Keratinocyte (primary cell): Measurements from ENCODE around the gene DCAF4. TPM values are rescaled to one million over a fixed set of nuclear protein-coding genes. Genes with fewer than 3 reads are reported as not detected.
A peak's percentile ranks its signal among the peaks of the same experiment; 100 is the strongest.

Source experiments
- DNase-seq: peaks from one replicate; pipeline ENCODE4 v3.0.0-alpha.2; 2011; ENCODE audit warnings: low read depth, missing footprints, low spot score
- FAIRE-seq: peaks from 2 replicates; lab custom pipeline; 2011; peaks lifted over from hg19 to GRCh38; lab: Jason Lieb, UNC
- H2AFZ ChIP-seq: 2 replicates; pipeline ENCODE4 v1.6.0; 2012; ENCODE audit warnings: low read length, control low read depth, inconsistent platforms; ENCODE audit not compliant: control insufficient read depth
- H3K27ac ChIP-seq: 2 replicates; pipeline ENCODE4 v1.5.1; 2011; ENCODE audit warnings: low read length; ENCODE audit not compliant: control insufficient read depth, insufficient read depth
- H3K27me3 ChIP-seq: 3 replicates; pipeline ENCODE4 v1.6.0; 2011; ENCODE audit warnings: low read length; ENCODE audit not compliant: control insufficient read depth, insufficient read depth; ENCODE audit errors: extremely low read depth
- H3K36me3 ChIP-seq, 2 experiments: 2 replicates in 1 of 2; 3 replicates in 1 of 2; pipeline ENCODE4 v1.5.1; 2011; ENCODE audit warnings: low read length in 2 of 2, mild to moderate bottlenecking in 1 of 2; ENCODE audit not compliant: control insufficient read depth in 2 of 2, insufficient read depth in 2 of 2; ENCODE audit errors: extremely low read depth in 1 of 2
- H3K4me1 ChIP-seq: 3 replicates; pipeline ENCODE4 v1.5.1; 2011; ENCODE audit warnings: low read length; ENCODE audit not compliant: control insufficient read depth, insufficient read depth; ENCODE audit errors: extremely low read depth
- H3K4me2 ChIP-seq: 3 replicates; pipeline ENCODE4 v1.6.0; 2011; ENCODE audit warnings: low read depth, low read length; ENCODE audit not compliant: control insufficient read depth, insufficient read depth; ENCODE audit errors: extremely low read depth
- H3K4me3 ChIP-seq, 3 experiments: fragments of 200-600 bp in 1 of 3; sonication (generic) in 1 of 3; 2 replicates in 2 of 3; 3 replicates in 1 of 3; pipeline ENCODE4 v1.5.1; 2011 to 2016; ENCODE audit warnings: low read length in 3 of 3, mild to moderate bottlenecking in 3 of 3, control low read depth in 2 of 3, inconsistent platforms in 1 of 3, low read depth in 1 of 3, mixed read lengths in 1 of 3, mixed run types in 1 of 3, moderate library complexity in 1 of 3; ENCODE audit not compliant: control insufficient read depth in 2 of 3, insufficient read depth in 2 of 3; ENCODE audit errors: extremely low read depth in 1 of 3
- H3K79me2 ChIP-seq: 2 replicates; pipeline ENCODE4 v1.6.0; 2012; ENCODE audit warnings: low read length; ENCODE audit not compliant: control insufficient read depth, insufficient read depth
- H3K9ac ChIP-seq: 3 replicates; pipeline ENCODE4 v1.6.0; 2011; ENCODE audit warnings: low read length; ENCODE audit not compliant: control insufficient read depth, insufficient read depth; ENCODE audit errors: extremely low read depth
- H3K9me1 ChIP-seq: 3 replicates; pipeline ENCODE4 v1.6.0; 2011; ENCODE audit warnings: low read length; ENCODE audit not compliant: control insufficient read depth, insufficient read depth; ENCODE audit errors: extremely low read depth
- H3K9me3 ChIP-seq: 2 replicates; pipeline ENCODE4 v1.5.1; 2012; ENCODE audit warnings: low read depth, low read length; ENCODE audit not compliant: control insufficient read depth
- H4K20me1 ChIP-seq: 3 replicates; pipeline ENCODE4 v1.6.0; 2011; ENCODE audit warnings: low read length; ENCODE audit not compliant: control insufficient read depth, insufficient read depth; ENCODE audit errors: extremely low read depth
- CTCF ChIP-seq, 3 experiments: IDR thresholded peaks in 1 of 3; conservative IDR thresholded peaks in 1 of 3; optimal IDR thresholded peaks in 1 of 3; 2 replicates in 2 of 3; 3 replicates in 1 of 3; pipeline versions ENCODE3 to v1.5.1; 2011; ENCODE audit warnings: low read length in 3 of 3, mild to moderate bottlenecking in 3 of 3, moderate library complexity in 2 of 3, control low read depth in 1 of 3, inconsistent platforms in 1 of 3; ENCODE audit not compliant: insufficient read depth in 2 of 3; ENCODE audit errors: extremely low read depth in 1 of 3
- EZH2 ChIP-seq: IDR thresholded peaks from one replicate; pipeline ENCODE4 v1.6.1; 2012; ENCODE audit warnings: inconsistent platforms, mild to moderate bottlenecking, low read length, moderate library complexity
- dilution Hi-C: fragments of 300-500 bp; cut with MboI; formaldehyde crosslinking; loops from one replicate; pipeline ENCODE4 v1.7.0; 2020; ENCODE audit warnings: low sequenced_read_pairs; ENCODE audit not compliant: extremely low pct_ligation_motif_present
- polyA plus RNA-seq, 5 experiments: library from polyadenylated mRNA; depleted of rRNA in 3 of 5; stranded (reverse) in 3 of 5; stranded (forward) in 1 of 5; unstranded in 1 of 5; fragments of >200 nt; gene quantifications; 1 replicate in 1 of 5; 2 replicates in 3 of 5; 3 replicates in 1 of 5; pipeline versions ENCODE4 v1.2.1 to v1.2.3, GENCODE V29; 2011 to 2012; ENCODE audit warnings: missing spikeins in 2 of 5, low read depth in 1 of 5, low replicate concordance in 1 of 5

DCAF4 gene
- polyA plus RNA-seq, 1 donor (not counting 4 experiments of a cell fraction or from before 2014, with no cell fraction given): 26.1 TPM

- DNase-seq (no peak), FAIRE-seq (no peak)
- peaks cover 22% of the 10 kb centered on the region for H3K4me1 ChIP-seq
- H3K9me1 ChIP-seq: no peaks in the 10 kb centered on the region
- H3K4me2 ChIP-seq: peak overlapping the region; percentile 100
- no peak for TF ChIP-seq EZH2
- peaks cover 24% of the 10 kb centered on the region for H3K27me3 ChIP-seq
- peak overlapping the region; percentile 80 for H2AFZ ChIP-seq
- H4K20me1 ChIP-seq: no peaks in the 10 kb centered on the region
- H3K27ac ChIP-seq: no peak overlapping the region
- no peaks in the 10 kb centered on the region for H3K9me3 ChIP-seq
- H3K79me2 ChIP-seq: no peaks in the 10 kb centered on the region
- dilution Hi-C loops: no loop called here
- H3K4me3 ChIP-seq: peak overlapping the region; percentile 56 to 99 (median 77)
- peak overlapping the region; percentile 52 for H3K9ac ChIP-seq
- no peaks in the 10 kb centered on the region for H3K36me3 ChIP-seq
These were observed 33.2 kb upstream of the DCAF4 start for GRCh38 chr14:72892879-72893635.

GRCh38 chr14:72893636-72894322, 32.5 kb upstream of the DCAF4 start, which contains the start of gene DPF3:
Gene DPF3 (minus strand): TSS chr14:72894101. CDS start chr14:72894088, 13 bp downstream.
- DNase-seq: peak; percentile 38
- dilution Hi-C loops: no loop called here
- peak within 1 kb of the TSS; percentile 52 for H3K9ac ChIP-seq
- no peaks in the 10 kb centered on the region for H3K79me2 ChIP-seq
- H3K4me2 ChIP-seq: peak within 1 kb of the TSS; percentile 100
- FAIRE-seq: no peak
- H3K36me3 ChIP-seq: no peaks in the 10 kb centered on the region
- no peak within 1 kb of the TSS for H3K27ac ChIP-seq
- no peaks in the 10 kb centered on the region for H3K9me3 ChIP-seq
- H3K4me3 ChIP-seq: peak within 1 kb of the TSS; percentile 56 to 99 (median 77)
- H4K20me1 ChIP-seq: no peaks in the 10 kb centered on the region
- TF ChIP-seq CTCF (optimal IDR thresholded peaks at IDR 0.05 in 1 of 3, IDR thresholded peaks at IDR 0.05 in 1 of 3, conservative IDR thresholded peaks at IDR 0.05 in 1 of 3; ENCODE audit: extremely low read depth in 1 of 3, insufficient read depth in 2 of 3, low read length in 3 of 3) (no peak), EZH2 (no peak)
- H2AFZ ChIP-seq: peak within 1 kb of the TSS; percentile 89
- H3K4me1 ChIP-seq: peaks cover 22% of the 10 kb centered on the region
- H3K9me1 ChIP-seq: no peaks in the 10 kb centered on the region
- peaks cover 24% of the 10 kb centered on the region for H3K27me3 ChIP-seq
